Tibial artery (tissue), 4 donors: ENCODE results near the gene ZNF394.

ENCODE experiments used
- DNase-seq, 2 donors: peaks; one replicate each; pipeline ENCODE4 v3.0.0-alpha.2; 2019
- H3K27ac ChIP-seq, 2 donors: fragments of 200-600 bp; sonication (generic) in 1 of 2; 1 replicate in 1 of 2; 2 replicates in 1 of 2; pipeline ENCODE4 v1.5.1; 2018 to 2019; ENCODE audit warnings: mild to moderate bottlenecking in 1 of 2
- H3K27me3 ChIP-seq, 2 donors: fragments of 200-600 bp; sonication (generic) in 1 of 2; one replicate each; pipeline versions ENCODE4 v1.5.1 to v1.6.0; 2016 to 2019
- H3K36me3 ChIP-seq, 3 donors: fragments of 200-600 bp; sonication (generic) in 2 of 3; one replicate each; pipeline ENCODE4 v1.5.1; 2016 to 2019; ENCODE audit warnings: mild to moderate bottlenecking in 2 of 3
- H3K4me1 ChIP-seq, 4 donors: fragments of 200-600 bp; sonication (generic) in 2 of 4; 1 replicate in 3 of 4; 2 replicates in 1 of 4; pipeline ENCODE4 v1.5.1; 2016 to 2019
- H3K4me3 ChIP-seq, 2 donors: fragments of 200-600 bp; sonication (generic) in 1 of 2; 1 replicate in 1 of 2; 2 replicates in 1 of 2; pipeline ENCODE4 v1.5.1; 2018 to 2019; ENCODE audit warnings: mild to moderate bottlenecking in 2 of 2
- H3K9me3 ChIP-seq, 3 donors: fragments of 200-600 bp; sonication (generic) in 1 of 3; one replicate each; pipeline ENCODE4 v1.5.1; 2016 to 2019
- intact Hi-C: fragments of 100-400 bp; cut with DNase I; formaldehyde crosslinking; loops from one replicate; pipeline ENCODE4 v1.15.0; 2023; ENCODE audit warnings: low total_unique reads
- TF ChIP-seq, protein P1 (sequence below), 2 experiments: fragments of 200-600 bp in 1 of 2; fragments of 450-650 bp in 1 of 2; IDR thresholded peaks; one replicate each; pipeline ENCODE4 v1.5.1; 2017 to 2019; ENCODE audit warnings: antibody characterized with exemption in 2 of 2, mild to moderate bottlenecking in 1 of 2, moderate library complexity in 1 of 2

ZNF394 gene

DNA sequence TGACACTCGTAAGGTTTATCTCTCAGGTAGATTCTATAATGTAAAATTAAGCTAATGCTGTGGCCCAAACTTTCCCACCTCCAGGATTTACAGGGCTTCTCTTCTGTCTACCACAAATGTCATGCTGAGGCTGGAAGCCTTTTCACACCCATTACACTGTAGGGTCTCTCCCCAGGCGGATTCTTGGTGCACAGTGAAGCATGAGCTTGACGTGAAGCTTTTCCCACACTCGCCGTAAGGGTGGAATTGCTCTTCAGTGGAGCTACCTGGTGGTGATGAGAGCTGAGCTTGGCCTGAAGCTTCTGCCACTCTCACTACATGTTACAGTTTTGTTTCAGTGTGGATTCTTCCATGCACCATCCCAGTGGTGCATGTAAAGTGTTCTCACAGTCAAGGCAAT lies 40.5 kb upstream of the ZNF394 start:
- Histone ChIP-seq H3K9me3 (peaks cover 4 to 59% (median 46%) of the 10 kb centered on the region in 3 donors), H3K4me3 (no peak overlapping the region), H3K27ac (no peak overlapping the region), H3K4me1 (no peaks in the 10 kb centered on the region), H3K27me3 (no peaks in the 10 kb centered on the region), H3K36me3 (peaks cover 0 to 15% (median 8%) of the 10 kb centered on the region in 3 donors)
- intact Hi-C loops, result no loop called here
- peak in 1 of 2 donors; percentile 3 for DNase-seq
- TF ChIP-seq, protein P1, sequence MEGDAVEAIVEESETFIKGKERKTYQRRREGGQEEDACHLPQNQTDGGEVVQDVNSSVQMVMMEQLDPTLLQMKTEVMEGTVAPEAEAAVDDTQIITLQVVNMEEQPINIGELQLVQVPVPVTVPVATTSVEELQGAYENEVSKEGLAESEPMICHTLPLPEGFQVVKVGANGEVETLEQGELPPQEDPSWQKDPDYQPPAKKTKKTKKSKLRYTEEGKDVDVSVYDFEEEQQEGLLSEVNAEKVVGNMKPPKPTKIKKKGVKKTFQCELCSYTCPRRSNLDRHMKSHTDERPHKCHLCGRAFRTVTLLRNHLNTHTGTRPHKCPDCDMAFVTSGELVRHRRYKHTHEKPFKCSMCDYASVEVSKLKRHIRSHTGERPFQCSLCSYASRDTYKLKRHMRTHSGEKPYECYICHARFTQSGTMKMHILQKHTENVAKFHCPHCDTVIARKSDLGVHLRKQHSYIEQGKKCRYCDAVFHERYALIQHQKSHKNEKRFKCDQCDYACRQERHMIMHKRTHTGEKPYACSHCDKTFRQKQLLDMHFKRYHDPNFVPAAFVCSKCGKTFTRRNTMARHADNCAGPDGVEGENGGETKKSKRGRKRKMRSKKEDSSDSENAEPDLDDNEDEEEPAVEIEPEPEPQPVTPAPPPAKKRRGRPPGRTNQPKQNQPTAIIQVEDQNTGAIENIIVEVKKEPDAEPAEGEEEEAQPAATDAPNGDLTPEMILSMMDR (IDR thresholded peaks at IDR 0.05), result no peak

DNA sequence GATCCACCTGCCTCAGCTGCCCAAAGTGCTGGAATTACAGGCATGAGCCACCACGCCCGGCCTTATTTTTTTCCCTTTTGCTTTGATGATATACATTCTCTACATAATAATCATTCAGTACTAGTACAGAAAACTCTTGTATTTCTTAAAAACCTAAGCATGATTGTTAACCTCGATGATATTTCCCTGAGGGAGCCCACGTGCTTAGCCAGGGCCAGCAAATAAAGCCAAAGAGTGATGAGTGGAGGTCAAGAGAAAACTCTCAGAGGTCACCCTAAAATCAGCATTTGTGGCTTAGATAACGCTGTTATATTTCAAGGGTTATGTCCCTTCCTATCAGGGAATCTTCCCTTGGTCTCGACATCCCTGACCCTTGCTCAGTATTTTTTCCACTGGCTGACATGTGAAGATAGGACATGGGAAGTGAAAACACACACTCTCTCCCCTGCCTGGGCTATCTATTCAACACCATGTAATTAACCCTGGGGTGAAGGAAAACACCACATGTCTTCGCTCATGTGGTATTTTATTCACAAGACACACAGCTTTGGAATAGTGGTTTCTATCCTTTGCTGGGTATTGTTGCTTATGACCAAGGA lies 39.2 kb upstream of the ZNF394 start:
- Histone ChIP-seq H3K9me3 (peaks cover 4 to 66% (median 46%) of the 10 kb centered on the region in 3 donors), H3K27ac (no peak overlapping the region), H3K4me3 (no peak overlapping the region), H3K27me3 (no peaks in the 10 kb centered on the region), H3K36me3 (peaks cover 4 to 16% (median 8%) of the 10 kb centered on the region in 3 donors), H3K4me1 (no peaks in the 10 kb centered on the region)
- intact Hi-C loops, result no loop called here
- TF ChIP-seq, protein P1 (IDR thresholded peaks at IDR 0.05), result no peak
- no peak for DNase-seq

DNA sequence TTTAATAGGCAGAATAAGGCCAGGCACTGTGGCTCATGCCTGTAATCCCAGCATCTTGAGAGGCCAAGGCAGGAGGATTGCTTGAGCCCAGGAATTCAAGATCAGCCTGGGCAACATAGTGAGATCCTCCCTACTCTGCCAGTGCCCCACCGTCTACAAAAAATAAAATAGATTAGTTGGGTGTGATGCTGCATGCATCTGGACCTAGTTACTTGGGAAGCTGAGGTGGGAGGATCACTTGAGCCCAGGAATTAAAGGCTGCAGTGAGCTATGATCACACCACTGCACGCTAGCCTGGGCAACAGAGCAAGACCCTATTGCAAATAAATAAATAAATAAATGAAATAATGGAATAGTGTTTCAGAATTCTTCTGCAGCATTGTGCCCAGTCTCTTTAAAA lies 35.6 kb upstream of the ZNF394 start:
- H3K27me3 ChIP-seq, result no peaks in the 10 kb centered on the region
- TF ChIP-seq, protein P1 (IDR thresholded peaks at IDR 0.05), result no peak
- H3K4me1 ChIP-seq, result no peaks in the 10 kb centered on the region
- peak in 1 of 2 donors; percentile 5 for DNase-seq
- no peak overlapping the region for H3K27ac ChIP-seq
- H3K36me3 ChIP-seq, result peaks cover 26 to 47% (median 36%) of the 10 kb centered on the region in 3 donors
- H3K9me3 ChIP-seq, result peaks cover 10 to 67% (median 61%) of the 10 kb centered on the region in 3 donors
- intact Hi-C loops, result no loop called here
- H3K4me3 ChIP-seq, result no peak overlapping the region

DNA sequence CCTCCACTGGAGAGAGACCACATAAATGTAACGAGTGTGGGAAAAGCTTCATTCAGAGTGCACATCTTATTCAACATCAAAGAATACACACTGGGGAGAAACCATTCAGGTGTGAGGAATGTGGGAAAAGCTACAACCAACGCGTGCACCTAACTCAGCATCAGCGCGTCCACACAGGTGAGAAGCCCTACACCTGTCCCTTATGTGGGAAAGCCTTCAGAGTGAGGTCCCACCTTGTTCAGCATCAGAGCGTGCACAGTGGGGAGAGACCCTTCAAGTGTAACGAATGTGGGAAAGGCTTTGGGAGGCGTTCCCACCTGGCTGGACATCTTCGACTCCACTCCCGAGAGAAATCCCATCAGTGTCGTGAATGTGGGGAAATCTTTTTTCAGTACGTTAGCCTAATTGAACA lies 31.3 kb upstream of the ZNF394 start:
- DNase-seq, result peak in 1 of 2 donors; percentile 12
- H3K27me3 ChIP-seq, result no peaks in the 10 kb centered on the region
- no peak overlapping the region for H3K4me3 ChIP-seq
- H3K36me3 ChIP-seq, result peaks cover 69 to 80% (median 79%) of the 10 kb centered on the region in 3 donors
- H3K27ac ChIP-seq, result no peak overlapping the region
- H3K4me1 ChIP-seq, result no peaks in the 10 kb centered on the region
- intact Hi-C loops, result no loop called here
- H3K9me3 ChIP-seq, result peaks cover 8 to 59% (median 39%) of the 10 kb centered on the region in 3 donors
- TF ChIP-seq, protein P1 (IDR thresholded peaks at IDR 0.05), result no peak

DNA sequence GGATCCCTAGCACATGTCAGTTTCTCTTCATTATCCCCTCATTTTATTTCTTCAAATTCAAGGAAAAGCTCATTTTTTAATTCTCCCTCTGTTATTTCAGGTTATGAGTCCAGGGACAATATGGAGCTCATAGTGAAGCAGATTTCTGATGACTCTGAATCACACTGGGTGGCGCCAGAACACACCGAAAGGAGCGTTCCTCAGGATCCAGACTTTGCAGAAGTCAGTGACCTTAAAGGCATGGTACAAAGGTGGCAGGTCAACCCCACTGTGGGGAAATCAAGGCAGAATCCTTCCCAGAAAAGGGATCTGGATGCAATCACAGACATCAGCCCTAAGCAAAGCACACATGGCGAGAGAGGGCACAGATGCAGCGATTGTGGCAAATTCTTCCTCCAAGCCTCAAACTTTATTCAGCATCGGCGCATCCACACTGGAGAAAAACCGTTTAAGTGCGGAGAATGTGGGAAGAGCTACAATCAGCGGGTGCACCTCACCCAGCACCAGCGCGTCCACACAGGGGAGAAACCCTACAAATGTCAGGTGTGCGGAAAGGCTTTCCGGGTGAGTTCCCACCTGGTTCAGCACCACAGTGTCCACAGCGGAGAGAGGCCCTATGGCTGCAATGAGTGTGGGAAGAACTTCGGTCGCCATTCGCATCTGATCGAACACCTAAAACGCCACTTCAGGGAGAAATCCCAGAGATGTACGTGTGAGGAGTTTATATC lies 25.8 kb upstream of the ZNF394 start:
- Histone ChIP-seq H3K4me3 (no peak overlapping the region), H3K27ac (no peak overlapping the region), H3K4me1 (no peaks in the 10 kb centered on the region), H3K27me3 (no peaks in the 10 kb centered on the region), H3K9me3 (peaks cover 3 to 27% (median 9%) of the 10 kb centered on the region in 3 donors), H3K36me3 (peaks cover 63 to 90% (median 63%) of the 10 kb centered on the region in 3 donors)
- peak in 1 of 2 donors; percentile 25 for DNase-seq
- intact Hi-C loops, result no loop called here
- TF ChIP-seq, protein P1 (IDR thresholded peaks at IDR 0.05), result no peak
